Smooth muscle cell of trachea (primary cell): ENCODE measurements around the gene MARS1. TPM values are rescaled to one million over a fixed set of nuclear protein-coding genes. Genes with fewer than 3 reads are reported as not detected.

Source experiments
- total RNA-seq: library from RNA; depleted of rRNA; stranded (reverse); fragments of >200 nt; gene quantifications from 2 replicates; pipeline ENCODE4 v1.2.1, GENCODE V29; 2014

The MARS1 gene
- total RNA-seq: 113 and 126 TPM in 2 replicates

DNA sequence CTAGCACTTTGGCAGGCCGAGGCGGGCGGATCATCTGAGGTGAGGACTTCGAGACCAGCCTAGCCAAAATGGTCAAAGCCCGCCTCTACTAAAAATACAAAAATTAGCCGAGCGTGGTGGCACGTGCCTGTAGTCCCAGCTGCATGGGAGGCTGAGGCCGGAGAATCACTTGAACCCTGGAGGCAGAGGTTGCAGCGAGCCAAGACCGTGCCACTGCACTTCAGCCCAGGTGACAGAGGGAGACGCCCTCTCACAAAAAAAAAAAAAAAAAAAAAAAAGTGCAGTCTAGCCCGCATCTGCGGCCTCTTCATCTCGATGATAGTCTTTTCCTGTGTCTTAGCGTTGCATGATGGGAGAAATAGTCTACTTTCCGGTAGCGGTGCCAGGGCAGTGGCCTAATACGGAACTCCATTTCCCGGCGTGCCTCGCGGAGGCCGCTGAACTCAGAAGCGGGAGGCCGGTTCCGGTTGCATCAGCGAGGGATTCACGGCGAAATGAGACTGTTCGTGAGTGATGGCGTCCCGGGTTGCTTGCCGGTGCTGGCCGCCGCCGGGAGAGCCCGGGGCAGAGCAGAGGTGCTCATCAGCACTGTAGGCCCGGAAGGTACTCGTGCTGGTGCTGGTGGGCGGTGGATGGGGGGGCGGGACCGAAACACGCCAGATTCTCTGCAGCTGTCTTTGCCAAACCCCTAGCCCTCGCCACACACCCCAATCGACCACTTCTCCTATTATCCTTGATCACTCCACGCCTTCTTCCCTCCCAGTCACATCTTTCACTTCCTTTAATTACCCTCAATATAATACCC lies at the start of gene MARS1:
Gene MARS1 (plus strand): TSS at position 472 of the 805 bp plus-strand sequence. CDS start 23 bp downstream, at position 495.

DNA sequence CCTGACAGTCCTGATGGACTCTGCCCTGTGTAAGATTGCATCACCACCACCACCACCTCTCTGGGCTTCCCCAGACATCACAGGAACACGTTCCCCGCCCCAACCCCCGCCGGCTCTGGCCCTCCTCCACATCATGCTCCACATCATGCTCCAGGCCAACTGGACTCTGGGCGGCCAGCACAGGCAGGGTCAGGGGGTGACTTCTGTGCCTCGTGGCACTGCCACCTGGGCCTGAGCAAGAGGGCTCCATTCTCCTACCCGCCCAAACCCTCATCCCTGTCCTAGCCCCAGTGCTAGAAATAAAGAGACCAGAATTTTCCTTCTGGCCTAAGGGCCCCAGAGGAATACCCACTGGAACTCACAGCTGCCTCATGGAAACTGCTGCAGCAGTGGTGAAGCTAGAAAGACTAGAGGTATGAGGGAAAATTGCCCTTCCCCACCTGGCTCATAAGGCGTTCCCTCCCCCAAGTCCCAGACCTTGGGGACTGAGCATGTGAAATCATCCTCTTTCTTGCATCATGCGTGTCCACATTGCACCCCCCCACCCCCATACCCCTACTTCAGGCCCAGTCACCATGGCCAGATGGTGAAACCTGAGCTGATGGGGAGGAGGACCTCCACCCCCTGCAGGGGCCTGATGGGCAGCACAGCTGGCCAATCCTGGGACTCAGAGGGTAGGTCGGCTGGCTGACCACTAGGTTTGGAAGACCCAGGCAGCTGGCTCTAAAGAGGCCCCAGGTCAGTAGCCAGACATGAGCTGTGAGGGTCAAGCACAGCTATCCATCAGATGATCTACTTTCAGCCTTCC lies 33.1 kb upstream of the MARS1 start, which contains the start of gene INHBE:
Gene INHBE (plus strand): TSS at position 742 of the 808 bp plus-strand sequence. CDS start 230 bp downstream, outside the sequence.

DNA sequence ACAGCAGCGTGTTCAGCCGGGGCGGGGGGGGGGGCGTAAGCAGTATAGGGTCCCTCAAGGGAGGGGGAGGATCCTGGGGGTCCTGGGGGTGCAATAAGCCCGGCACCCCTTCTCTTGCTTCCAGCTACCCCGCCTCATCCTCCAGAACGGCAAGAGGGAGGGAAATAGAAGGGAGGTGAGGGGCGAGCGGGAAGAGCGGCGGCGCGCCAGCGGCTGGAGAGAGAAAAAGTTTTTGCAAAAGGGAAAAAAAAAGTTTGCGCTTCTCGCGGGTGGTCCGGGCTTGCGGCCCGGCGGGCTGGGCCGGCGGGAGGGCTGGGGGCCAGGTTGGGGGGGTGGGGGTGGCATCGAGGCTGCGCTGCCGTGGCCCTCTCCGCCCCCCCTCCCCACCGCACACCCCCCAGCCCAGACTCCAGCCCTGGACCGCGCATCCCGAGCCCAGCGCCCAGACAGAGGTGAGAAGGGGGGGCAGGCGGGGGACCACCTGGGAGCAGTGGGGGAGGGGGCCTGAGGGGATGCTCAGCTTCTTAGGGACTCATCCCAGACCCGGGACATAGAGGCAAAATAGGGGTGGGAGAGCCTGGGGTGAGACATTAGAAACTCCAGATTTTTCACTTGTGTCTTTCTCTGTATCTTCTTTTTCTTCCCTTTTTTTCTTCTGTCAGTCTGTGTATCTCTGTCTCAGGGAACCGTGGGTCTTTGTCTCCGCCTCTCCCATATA lies 28.0 kb upstream of the MARS1 start, which contains the start of gene GLI1:
Gene GLI1 (plus strand): TSS at position 36 of the 718 bp plus-strand sequence. CDS start 3,907 bp downstream, outside the sequence.

GRCh38 chr12:57479376-57480115 lies 8.3 kb upstream of the MARS1 start, which contains the start of gene ARHGAP9:
TSS of gene ARHGAP9 (minus strand) at chr12:57479866. CDS start at chr12:57479406, 460 bp downstream.

DNA sequence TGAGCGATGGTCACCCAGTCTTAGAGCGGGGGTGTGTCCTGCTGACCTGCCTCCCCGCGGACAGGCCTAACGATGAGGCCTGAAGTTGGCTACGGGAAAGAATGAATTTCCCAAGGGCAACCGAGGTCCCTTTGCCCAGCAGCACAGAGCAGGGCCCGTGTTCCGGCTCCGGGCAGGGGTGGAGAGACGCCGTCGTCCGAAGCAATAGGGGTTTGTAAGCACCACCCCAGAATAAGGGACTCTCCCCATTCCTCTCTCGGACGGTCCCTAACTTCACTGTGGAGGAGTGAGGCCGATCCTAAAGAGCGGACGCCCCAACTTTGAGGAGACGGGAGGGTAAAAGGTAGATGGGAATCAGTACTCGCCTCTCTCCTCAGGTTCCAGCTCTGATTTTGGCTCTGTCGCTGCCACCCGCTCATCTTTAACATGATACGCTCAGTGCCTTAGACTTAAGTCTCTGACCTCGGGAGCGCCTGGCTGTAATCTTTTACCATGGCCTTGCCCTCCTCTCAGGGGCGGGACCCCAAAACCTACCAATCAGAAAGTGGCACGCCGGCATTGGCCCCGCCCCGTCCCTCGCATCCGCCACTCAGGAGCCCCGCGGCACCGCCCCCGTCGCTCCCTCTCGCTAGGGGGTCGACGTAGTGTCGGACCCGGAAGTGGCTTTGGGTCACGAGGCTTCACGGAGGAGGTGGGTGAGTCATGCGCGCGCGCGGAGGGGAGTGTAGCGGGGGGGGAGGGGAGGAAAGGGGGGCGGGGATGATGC lies 32.4 kb downstream of the MARS1 start, which contains the start of gene DDIT3:
Gene DDIT3 (minus strand): TSS at position 462 of the 766 bp plus-strand sequence. CDS start 3,108 bp downstream, outside the sequence.

DNA sequence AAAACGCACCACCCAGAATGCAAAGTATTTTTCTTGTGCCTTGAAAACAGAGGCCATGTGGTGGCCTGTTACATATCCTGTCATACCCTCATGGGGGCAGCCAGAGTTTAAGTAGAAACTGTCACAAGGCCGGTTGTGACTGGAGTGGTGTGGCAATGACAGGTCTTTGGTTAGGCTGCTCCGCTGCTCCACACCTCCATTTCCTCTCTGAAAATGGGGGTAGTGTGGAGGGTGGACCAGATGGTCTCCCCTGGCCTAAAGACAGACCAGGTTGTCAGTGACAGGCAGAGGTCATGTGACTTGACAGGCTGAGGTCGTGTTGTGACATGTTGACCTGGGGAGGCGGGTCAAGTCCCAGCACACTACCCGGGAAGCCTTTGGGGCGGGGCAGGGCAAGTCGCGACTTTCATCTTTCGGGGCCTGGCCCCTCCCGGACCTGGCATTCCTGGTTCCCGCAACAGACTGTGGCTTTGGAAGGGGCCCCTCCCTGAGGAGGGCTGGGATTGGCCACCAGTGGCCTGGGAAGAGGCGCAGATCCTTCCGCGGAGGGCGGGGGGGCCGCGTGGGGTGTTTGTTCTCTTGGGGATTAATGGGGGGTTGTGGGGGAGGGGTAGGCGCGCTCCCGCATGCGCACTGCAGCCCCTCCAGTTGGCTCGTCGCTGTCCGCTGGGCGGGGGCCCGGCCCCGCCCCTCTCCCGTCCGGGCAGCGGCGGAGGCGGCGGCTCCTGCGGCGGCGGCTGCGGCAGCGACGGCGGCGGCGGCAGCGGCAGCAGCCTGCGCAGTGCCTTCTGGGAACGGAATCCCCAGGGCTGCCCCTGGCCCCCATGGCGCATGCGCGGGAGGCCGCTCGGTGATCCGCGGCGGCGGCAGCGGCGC lies 34.4 kb downstream of the MARS1 start, which contains the start of gene MBD6:
Gene MBD6 (plus strand): TSS at position 814 of the 876 bp plus-strand sequence. CDS start 1,480 bp downstream, outside the sequence.

GRCh38 chr12:57546438-57547287 lies 58.8 kb downstream of the MARS1 start, which contains the start of gene DCTN2:
TSS of gene DCTN2 (minus strand) at chr12:57547192. CDS start at chr12:57547063, 129 bp downstream.

DNA sequence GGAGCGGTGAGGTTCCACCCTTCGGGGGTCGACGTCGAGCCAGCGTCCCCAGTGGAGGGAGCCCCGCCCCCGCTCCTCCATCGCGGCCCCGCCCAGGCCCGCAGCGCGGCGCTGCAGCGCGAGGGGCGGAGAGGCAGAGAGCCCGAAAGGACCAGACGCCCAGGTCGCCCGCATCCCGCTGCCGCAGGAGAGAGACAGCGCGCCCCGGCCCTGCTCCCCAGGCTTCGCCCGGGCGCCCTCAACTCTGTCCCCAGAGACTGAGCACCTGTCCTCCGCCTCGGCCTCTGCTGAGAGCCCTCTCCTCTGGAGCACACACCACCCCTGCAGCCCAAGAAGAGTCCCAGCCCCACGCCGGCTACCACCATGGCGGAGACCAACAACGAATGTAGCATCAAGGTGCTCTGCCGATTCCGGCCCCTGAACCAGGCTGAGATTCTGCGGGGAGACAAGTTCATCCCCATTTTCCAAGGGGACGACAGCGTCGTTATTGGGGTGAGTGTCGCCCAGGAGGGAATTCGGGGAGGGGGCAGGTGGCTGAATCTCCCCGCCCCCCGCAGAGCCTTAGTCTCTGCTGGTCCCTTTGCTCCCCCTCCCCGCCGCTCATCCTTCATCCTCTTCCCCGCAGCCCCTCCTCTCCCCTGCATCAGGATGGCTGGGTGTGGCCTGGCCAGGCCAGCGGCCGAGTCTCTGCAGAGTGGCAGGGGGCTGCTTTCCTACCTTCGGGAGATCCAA lies 62.2 kb downstream of the MARS1 start, which contains the start of gene KIF5A:
Gene KIF5A (plus strand): TSS at position 136 of the 732 bp plus-strand sequence. CDS start 228 bp downstream, at position 364.

Other genes starting within 250 kb of the MARS1 start
- gene STAC3, start 236.9 kb upstream of the MARS1 start, total RNA-seq: 1.3 TPM in 1 of 2 replicates, not detected in the other
- 15.7 and 23.7 TPM in 2 replicates for gene R3HDM2, start 57.0 kb upstream of the MARS1 start, total RNA-seq
- not detected in 2 replicates for gene INHBC, start 53.3 kb upstream of the MARS1 start, total RNA-seq
- gene INHBE, start 32.8 kb upstream of the MARS1 start, total RNA-seq: 2.6 and 3.8 TPM in 2 replicates
- gene GLI1, start 28.3 kb upstream of the MARS1 start, total RNA-seq: 1.2 and 1.6 TPM in 2 replicates
- not detected in 2 replicates for gene ARHGAP9, start 8.2 kb upstream of the MARS1 start, total RNA-seq
- 57.2 and 89.6 TPM in 2 replicates for gene DDIT3, start 32.4 kb downstream of the MARS1 start, total RNA-seq
- gene MBD6, start 34.8 kb downstream of the MARS1 start, total RNA-seq: 7.4 and 10.6 TPM in 2 replicates
- gene DCTN2, start 59.1 kb downstream of the MARS1 start, total RNA-seq: 139 and 156 TPM in 2 replicates
- gene KIF5A, start 62.0 kb downstream of the MARS1 start, total RNA-seq: 0.44 and 0.66 TPM in 2 replicates
- gene PIP4K2C, start 103.1 kb downstream of the MARS1 start, total RNA-seq: 17.0 and 20.2 TPM in 2 replicates
- 16.9 and 25.0 TPM in 2 replicates for gene DTX3, start 116.8 kb downstream of the MARS1 start, total RNA-seq
- gene ARHGEF25, start 123.4 kb downstream of the MARS1 start, total RNA-seq: 24.4 and 51.1 TPM in 2 replicates
- gene B4GALNT1, start 145.1 kb downstream of the MARS1 start, total RNA-seq: 0.58 and 1.3 TPM in 2 replicates
- gene OS9, start 206.1 kb downstream of the MARS1 start, total RNA-seq: 283 and 289 TPM in 2 replicates